Stimulated activated CD4-positive, alpha-beta T cell treated with anti-CD3 and anti-CD28 coated beads, TNF-alpha, amount 100 ng/mL, for 48 hours (primary cell): ENCODE results near the gene TMEM121.

Experiments used
- DNase-seq, 3 donors: peaks; one replicate each; pipeline ENCODE4 v3.0.0-alpha.2; 2020; ENCODE audit warnings: low read depth in 3 of 3

Gene TMEM121

GRCh38 chr14:105498430-105499255 is 27.7 kb upstream of the TMEM121 start:
- no peak for DNase-seq

- DNase-seq = no peak
Observed at GRCh38 chr14:105499256-105500035, 26.9 kb upstream of the TMEM121 start.

GRCh38 chr14:105500036-105500725 is 26.2 kb upstream of the TMEM121 start:
- no peak for DNase-seq

- no peak for DNase-seq
Observed at GRCh38 chr14:105500726-105501101, 25.7 kb upstream of the TMEM121 start.

GRCh38 chr14:105501504-105502291 is 24.7 kb upstream of the TMEM121 start:
- DNase-seq = no peak

GRCh38 chr14:105502446-105503295 is 23.7 kb upstream of the TMEM121 start:
- DNase-seq = no peak

- no peak for DNase-seq
Observed at GRCh38 chr14:105503296-105503640, 23.1 kb upstream of the TMEM121 start.

GRCh38 chr14:105503935-105504692 is 22.3 kb upstream of the TMEM121 start:
- DNase-seq = no peak

- no peak for DNase-seq
Observed at GRCh38 chr14:105505101-105505500, 21.3 kb upstream of the TMEM121 start.

GRCh38 chr14:105507247-105507646 is 19.1 kb upstream of the TMEM121 start:
- no peak for DNase-seq

- no peak for DNase-seq
Observed at GRCh38 chr14:105508069-105508468, 18.3 kb upstream of the TMEM121 start.

GRCh38 chr14:105508601-105509000 is 17.8 kb upstream of the TMEM121 start:
- DNase-seq = no peak

GRCh38 chr14:105517096-105517495 is 9.3 kb upstream of the TMEM121 start:
- DNase-seq = no peak

- no peak for DNase-seq
Observed at GRCh38 chr14:105519946-105520698, 6.3 kb upstream of the TMEM121 start.

GRCh38 chr14:105525326-105525725 is 1.1 kb upstream of the TMEM121 start:
- DNase-seq = no peak

- DNase-seq = no peak
Observed at GRCh38 chr14:105526776-105527380, 495 bp downstream of the TMEM121 start.

- no peak for DNase-seq
Observed at GRCh38 chr14:105527381-105527825, 1.0 kb downstream of the TMEM121 start.

- DNase-seq = peak; percentile 66 to 68 (median 68)
Observed at GRCh38 chr14:105527826-105528585, 1.6 kb downstream of the TMEM121 start.
